NCI-H2227 (cell line): ENCODE measurements around the gene SSBP3.
A peak's percentile ranks its signal among the peaks of the same experiment; 100 is the strongest.

Source experiments
- DNase-seq: peaks from one replicate; lab custom pipeline; 2025; ENCODE audit not compliant: unreplicated experiment; lab: John Stamatoyannopoulos, UW

The SSBP3 gene

DNA sequence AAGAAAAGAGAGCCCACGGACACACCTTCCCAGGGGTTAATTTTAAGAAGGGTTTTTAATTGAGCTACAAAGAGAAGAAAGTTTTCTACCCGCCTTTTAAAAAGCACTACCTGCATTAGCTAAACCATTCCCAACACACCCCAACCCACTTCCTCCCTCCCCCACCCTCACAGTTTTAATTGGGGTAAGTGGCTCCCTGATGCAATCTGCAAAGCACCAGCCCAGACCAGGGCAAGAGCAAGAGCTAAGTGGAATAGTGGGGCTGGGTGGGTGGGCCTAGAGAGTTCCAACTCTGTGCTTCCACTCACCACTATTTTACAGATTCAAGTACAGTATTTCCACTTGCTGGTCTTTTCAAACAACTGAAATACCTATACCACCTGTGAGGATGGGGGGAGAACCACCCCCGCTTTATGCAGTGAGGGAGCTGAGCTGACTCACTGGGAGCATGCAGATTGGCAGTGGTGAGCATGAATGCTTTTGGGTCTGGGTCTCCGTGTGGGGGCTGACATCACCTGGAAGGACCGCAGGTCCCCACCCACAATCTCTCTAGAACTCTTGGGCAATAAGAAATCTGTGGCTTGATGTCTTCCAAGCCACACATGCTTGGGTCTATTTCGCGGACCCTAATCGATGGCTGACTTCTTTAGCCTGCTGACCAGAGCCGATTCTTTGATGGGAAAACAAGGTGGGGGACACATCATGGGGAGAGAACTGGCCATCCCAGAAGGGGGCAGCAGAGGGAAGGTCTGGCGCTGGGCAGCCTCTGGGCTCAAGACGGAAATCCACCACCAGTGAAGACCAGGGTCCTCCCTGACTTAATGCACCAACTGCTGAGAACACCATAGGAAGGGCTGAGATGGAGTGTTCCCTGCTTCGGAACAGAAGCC is 95.5 kb downstream of the SSBP3 start:
- DNase-seq: peak; percentile 51

DNA sequence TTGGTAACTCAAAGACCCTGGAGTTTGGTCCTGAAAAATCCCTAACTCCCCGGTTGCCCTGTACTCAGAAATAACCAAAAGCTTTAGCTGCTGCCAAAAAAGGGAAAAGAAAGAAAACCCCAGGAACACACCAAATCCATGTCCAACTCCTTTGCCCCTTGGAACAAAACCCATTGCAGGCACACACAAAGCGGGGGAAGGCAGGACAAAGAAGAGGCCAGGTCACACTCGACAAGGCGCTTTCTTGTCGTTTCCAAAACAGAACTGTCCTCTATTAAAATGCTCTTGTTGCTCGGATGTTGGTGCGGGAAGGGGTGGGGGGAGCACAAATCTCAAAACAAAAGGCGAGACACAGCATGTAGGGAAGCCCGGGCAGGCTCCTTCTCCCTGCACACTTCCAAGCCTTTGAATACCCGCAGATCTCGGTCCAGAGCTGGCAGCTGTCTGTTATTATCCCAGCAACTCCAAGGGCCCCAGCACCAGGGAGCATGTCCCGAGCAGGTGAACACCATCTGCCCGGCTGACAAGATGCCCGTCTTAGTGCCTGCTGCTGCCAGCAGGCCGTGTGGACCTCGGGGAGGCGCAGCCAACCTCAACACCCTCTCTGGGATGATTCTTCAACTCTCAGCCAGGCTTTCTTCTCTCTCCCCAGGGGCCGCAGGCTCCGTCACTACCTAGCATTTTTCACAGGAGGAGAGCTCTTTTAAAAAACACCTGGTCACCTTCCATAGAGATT is 96.4 kb downstream of the SSBP3 start:
- DNase-seq: peak; percentile 71

DNA sequence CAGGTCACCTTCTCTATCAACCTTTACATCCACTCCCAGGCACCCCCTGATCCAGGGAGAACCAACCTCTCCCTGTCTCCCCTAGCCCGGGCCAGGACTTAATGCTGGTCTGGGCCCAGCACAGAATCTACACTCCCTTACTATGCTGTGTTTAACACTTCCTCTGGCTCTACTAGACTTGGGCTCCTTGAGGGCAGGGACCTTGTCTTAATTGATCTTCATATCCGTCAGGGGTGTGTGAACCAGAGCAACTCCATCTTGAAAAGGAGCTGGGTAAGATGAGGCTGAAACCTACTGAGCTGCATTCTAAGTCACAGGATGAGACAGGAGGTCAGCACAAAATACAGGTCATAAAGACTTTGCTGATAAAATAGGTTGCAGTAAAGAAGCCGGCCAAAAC is 98.9 kb downstream of the SSBP3 start:
- no peak for DNase-seq

DNA sequence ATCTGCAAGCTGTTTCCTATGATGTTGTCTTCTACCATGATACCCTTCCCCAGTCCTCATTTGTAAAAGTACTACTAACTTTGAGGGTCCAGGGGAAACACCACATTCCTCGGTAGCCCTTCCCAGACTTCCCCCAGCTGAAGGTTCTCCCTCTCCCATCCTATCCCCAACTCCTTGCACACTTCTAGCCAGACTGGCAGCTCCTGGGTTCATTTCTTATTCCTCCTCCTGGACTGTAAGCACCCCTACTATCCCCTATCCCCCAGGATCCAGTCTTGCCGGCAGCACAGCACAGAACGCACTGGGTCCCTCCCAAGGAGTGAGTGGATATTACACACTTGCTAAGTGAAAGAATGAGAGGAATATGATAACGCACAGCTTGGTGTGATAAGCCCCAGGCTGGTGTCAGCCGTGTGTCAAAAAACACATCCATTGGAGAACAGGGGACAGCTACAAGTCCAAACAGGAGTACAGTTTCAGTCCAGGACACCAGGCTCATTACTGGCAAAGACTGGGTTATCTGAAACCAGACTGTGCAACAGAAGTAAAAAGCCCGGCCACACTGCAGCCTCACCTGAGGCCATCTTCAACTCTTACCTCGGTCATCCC is 100.2 kb downstream of the SSBP3 start:
- no peak for DNase-seq

DNA sequence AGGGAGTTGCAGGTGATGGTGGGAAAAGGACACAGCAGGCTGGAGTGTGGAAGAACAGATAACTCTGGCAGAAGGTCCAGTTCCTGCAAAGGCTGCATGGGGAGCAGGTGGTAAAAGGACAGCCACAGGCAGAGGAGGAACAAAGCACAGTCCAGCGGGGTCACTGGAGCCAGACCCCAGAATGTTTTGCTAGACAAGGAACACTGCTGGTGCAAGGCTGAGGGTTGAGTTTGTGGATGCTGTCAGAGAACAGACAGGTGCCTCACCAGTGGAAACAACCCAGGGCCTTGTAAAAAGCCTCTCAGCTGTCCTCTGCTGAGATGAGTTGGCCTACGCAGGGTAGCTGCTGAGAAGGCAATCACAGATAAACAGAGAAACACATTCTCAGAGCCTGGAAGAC is 101.7 kb downstream of the SSBP3 start:
- DNase-seq: no peak

DNA sequence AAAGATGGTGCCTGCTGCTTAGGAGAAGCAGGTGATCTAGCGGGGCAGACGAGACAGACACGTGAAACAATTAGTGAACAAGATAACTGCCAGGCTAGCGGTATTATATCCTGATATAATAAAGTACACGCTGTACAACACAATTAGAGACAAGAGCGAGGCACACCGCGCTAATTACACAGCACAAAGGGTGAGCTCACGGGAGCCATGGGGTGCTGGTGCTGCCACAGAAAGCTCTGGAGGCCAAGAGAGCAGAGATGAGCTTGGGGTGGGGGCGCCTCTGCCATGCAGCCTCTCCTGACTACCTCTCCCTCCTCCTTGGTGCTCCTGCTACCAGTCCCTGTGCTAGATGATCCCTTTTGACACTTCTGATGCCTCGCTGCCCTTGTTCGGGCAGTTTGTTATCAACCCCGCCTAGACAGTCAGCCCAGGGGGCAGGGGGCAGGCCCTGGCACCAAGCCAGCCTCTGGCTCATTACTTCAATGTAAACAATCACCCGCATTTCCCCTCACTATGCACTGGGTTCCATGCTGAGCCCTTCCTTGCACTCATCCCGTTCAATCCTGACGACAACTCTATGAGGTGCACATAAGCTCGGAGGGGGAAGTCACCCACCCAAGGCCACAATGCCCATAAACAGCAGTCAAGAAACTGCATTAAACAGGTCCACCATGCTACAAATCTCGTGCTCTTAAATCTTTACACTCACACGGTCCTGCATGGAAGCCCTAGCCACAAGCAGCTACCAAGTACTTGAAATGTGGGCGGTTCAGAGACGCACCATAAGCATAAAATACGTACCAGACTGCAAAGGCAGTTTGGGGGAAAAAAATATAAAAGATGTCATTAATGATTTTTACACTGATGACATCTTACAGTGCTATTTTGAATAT is 103.0 kb downstream of the SSBP3 start:
- peak; percentile 67 for DNase-seq

DNA sequence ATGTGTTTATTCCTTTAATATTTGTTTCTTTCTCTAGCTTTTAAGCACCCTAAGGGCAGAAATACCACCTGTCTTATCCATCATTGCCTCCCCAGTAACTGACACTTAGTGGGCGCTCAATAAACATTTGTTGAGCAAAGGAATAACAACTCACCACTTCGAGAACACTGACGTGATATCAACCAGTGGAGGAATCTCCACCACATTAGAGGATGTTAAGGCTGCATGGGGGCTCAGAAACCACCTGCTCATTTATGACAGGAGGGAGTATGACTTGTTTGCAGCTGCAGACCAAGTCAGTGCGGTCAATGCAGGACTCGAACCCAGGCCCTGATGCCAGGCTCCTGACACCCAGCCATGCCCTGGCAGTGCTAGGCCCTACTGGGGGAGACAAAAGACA is 103.6 kb downstream of the SSBP3 start:
- no peak for DNase-seq

DNA sequence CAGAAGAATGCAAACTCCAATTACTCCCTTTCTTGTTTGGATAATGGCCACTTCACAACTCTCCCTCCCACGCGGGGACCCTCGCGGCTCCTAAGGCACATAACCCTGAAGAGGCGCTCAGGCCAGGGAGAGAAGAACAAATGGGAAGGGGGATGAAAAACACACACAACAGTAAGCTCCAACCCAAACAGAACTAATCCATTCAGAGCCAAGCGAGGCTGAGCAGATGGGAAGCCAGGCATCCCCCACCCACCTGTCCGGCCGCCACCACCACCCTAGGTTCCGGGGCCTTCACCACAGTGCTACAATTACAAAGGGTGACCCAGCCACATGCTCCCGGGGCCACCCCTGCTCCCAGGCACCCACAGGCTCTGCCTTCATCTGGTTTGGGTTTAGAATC is 104.7 kb downstream of the SSBP3 start:
- DNase-seq: no peak

DNA sequence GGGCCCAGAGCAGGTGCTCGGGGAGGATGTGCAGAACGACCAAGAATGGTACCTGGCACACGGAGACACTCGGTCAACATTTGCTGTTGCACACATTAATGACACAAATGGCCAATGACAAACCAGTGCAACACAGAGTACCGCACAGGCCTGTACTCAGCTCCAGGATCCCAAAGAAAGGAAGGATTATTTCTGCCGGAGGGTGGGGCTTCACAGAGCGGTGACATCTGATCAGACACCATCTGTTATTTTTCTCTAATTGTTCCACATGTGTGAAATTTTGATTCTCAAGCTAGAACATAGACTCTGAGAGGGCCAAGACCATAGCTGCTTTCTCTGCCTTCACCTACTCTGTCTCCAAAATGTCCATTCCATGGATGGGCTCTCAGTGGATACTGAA is 105.8 kb downstream of the SSBP3 start:
- DNase-seq: no peak

DNA sequence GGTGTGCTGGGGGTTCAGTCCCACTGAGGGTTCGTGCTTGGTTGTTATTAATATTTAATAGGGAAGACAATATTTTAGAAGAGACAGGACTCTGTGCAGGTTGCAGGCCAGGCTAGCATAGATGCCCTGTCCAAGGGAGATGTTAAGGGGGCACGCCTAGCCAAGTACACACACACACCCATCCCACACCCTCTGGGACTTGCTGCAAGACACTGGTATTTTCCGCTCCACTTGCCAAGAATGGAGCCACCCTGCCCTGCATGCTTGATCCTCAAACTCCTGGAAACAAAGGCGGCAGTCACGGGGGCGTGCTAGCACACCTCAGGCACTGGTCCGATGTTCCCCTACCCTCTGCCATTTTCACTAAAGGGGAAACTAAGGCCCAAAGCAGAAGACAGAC is 107.2 kb downstream of the SSBP3 start:
- no peak for DNase-seq

DNA sequence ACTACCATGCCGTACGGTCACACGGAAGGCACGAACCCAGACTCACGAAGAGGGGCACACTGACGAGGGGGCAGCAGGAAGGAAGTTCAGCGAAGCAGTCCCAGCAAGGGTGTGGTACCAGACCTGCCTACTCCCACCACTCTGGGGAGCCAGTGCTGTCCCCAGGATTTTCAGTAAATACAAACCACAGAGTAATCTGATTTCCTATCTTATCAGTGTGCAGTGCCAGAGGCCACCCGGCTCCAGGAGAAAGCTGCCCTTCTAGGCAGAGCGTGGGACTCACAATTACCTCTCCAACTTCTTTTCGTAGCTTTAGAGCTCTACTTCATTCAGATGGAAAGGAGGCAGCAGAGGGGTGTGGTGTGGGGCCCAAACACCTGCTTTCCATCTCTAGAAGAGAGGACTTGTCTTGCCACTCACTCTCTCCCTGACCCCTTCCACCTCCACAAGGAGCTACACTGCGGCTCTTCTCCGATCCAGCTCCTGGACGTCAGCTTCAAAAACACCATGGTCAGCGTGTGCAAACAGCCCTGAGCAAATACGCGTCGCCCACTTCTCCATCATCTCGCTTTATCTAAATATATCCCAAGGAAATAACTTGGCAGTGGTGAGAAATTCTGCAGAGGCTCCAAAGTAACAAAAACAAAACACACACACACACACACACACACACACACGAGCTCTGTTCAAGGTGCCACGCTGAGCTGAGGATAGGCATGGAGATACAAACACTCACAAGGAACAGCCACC is 107.7 kb downstream of the SSBP3 start:
- no peak for DNase-seq

DNA sequence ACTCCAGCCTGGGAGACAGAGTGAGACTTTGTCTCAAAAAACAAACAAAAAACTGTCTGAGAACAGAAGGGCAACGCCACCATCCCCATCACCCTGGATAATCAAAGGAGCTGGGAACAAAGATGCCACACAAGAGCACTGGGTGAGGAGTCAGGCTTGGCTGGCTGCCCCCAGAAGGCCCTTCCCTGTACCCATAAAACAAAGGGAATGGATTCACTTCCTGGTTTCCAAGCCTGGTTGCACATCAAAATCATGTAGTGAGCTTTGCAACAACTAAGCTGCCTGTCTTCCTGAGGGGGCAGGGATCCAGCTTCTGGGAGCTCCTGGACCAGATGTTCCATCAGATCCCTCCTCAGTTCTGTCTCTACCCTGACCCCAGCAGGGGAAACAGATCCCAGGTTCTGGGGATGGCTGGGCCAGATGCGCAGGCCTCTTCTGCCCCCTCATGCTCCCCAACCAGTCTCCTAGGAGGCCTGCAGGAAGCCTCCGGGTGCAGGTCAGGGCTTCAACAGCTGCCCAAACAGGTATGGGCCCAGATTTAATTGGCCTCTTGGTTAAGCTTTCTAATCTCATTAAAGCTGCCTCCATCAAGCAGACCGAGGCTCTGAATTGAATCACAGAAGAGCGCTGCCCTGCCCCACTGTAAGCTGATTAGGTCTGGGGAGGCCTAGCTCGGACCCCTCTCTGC is 108.5 kb downstream of the SSBP3 start:
- DNase-seq: no peak

DNA sequence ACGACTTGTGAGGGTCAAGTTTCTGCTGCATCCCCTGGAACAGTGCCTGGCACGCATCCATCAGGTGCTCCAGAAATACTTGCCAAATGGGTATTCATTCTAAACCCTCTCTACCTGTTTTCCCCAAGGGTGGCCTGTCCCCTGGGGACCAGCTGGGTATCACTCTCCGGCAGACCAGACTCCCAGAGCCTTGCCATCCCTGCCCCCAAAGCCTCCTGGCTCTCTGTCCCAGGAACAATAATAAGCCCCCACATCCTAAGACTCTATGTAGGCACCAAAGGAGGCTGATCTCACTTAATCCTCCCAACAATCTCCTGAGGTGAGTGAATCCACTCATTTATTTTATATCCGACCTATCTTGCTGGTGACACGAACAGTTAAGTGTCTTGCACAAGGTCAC is 109.5 kb downstream of the SSBP3 start:
- no peak for DNase-seq

DNA sequence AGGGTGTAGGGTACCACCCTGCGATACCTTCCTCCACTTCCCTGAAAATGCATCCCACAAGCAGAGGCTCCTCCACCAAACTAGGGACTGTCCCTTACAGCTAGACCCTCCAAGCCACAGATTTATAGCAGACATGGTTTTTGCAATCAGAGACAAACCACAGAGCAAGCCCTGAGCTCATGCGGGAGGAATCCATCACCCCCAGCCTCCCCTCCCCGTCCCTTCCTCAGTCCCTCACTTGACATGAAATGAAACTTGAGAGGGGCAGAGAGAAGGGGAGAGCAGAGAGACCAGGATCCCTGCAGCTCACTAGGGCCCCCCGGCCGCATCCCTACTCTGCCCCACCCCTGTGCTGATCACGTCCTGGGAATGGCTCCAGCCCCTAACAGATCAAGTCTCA is 111.3 kb downstream of the SSBP3 start:
- DNase-seq: no peak

DNA sequence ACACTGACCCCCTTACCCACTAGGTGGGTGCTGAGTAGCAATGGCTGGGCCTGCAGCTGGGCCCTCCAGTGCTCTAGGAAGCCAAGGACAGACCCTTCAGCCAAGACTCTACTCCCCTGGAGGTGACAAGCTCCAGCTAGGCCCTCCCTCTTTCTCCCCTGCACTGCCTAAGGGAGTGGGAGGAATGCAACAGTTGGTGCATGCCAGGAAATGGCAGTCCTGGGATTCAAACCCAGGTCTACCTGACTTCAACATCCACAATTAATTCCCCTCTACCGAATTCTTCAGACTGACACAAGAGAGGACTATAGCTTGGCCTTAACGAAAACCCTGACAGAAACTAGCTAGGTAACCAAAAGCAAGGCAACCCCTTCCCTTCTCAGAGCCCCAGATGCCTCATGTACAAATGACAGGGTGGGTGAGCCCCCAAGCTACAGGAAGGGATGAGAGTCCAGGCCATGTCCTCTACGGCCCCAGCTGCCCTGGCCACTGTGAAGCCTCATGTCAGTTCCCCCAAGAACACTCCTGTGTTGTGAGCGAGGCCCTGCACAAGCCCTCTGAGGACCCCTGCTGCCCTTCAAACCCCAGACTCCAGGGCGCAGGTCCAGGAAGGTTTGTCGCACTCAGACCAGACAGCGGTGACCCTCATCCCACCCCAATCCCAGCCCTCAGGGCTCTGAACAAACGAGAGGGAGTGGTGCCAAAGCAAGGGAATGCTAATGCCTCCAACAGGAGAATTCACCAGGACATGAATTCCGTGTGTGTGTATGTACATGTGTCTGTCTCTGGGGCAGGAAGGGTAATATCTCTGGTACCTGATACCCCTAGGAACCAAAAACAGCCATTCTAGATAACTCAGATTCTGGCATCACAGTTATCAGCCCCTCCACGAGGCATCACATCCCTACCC is 113.9 kb downstream of the SSBP3 start:
- DNase-seq: no peak

DNA sequence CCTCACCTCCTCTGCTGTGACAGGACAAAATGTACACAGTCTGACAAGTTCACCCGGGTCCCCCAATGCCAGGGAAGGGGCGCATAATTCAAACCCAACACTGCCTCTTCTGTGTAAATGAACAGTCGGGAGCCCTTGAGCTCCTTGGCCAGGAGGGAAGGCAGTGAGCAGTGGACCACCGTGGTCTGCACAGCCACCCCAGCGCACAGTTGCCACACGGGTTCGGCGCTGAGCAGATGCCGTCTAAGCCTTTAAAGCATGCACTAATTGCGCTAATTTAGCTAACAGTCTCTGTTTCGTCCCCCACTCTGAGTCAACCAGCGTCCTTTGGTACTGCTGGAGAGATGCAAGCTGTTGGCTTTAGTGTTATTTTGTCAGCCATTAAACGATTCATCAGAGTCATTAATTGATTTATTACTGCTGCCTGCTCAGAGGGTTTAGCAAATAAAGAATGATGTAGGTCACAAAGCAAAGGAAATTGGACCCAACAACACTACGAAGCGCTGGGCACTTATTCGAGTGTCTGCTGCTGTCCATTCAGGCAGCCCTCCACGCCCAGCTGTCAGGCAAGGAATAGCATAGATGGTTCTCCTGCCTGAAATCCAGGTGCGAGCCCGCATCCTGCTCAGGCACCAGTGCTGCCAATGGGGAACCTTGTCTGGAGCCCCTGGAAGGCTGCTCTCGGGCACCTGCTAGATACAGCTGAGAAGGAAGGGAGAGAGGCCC is 114.8 kb downstream of the SSBP3 start:
- DNase-seq: no peak

DNA sequence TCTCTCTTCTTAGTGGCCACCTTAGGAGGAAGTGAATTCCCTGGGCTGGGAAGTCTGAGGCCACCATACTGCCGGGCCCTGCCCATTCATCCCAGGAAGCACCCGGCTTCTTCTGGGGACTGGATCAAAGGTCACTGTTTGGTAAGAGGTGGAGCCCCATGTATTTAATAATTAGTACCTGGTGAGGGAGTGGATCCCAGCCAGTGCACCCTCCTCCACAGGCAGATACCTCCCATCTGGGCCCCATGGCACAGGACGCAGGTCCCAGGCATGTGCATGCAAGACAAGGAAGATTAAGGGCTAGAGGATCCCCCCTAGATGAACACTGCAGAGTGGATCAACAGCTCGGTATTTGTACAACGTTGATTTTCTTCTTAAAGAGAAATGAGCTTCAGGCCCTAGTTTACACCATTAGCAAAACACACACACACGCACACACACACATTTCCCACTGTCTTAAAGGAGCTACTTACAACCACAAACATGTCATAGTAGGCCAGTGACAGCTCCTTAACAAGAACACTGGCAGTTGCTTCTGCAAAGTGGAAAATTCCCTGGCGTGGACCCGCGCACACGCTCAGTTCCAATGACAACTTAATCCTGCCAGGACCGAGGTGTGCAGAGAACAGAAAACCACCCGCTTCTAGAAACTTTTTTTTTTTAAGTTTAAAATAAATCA is 115.5 kb downstream of the SSBP3 start:
- DNase-seq: peak; percentile 22
